Naive B cell (primary cell): ENCODE data around the gene ITGAD. TPM values are rescaled to one million over a fixed set of nuclear protein-coding genes. Genes with fewer than 3 reads are reported as not detected.

Source experiments
- ATAC-seq, 2 donors: fragments of 150-1000 bp; cut with Tn5 transposase; 2 replicates each; pipeline ENCODE4 v1.10.0; 2021; ENCODE audit warnings: low read depth in 2 of 2, mild to moderate bottlenecking in 2 of 2, moderate library complexity in 2 of 2
- DNase-seq: peaks from one replicate; pipeline ENCODE4 v3.0.0; 2022
- H3K27ac Mint-ChIP-seq, 6 donors: one replicate each; pipeline ENCODE4 v1.8.0; 2020 to 2022; ENCODE audit warnings: mild to moderate bottlenecking in 6 of 6, mixed read lengths in 6 of 6, moderate library complexity in 5 of 6, inconsistent platforms in 2 of 6
- H3K27me3 Mint-ChIP-seq, 3 donors: one replicate each; pipeline ENCODE4 v1.8.0; 2021 to 2022; ENCODE audit warnings: mixed read lengths in 3 of 3, mild to moderate bottlenecking in 1 of 3
- H3K36me3 Mint-ChIP-seq, 2 donors: one replicate each; pipeline ENCODE4 v1.8.0; 2020 to 2022; ENCODE audit warnings: mixed read lengths in 2 of 2, inconsistent platforms in 1 of 2, mild to moderate bottlenecking in 1 of 2
- H3K4me1 Mint-ChIP-seq, 3 donors: one replicate each; pipeline ENCODE4 v1.8.0; 2020 to 2022; ENCODE audit warnings: mixed read lengths in 3 of 3, inconsistent platforms in 1 of 3, mild to moderate bottlenecking in 1 of 3, moderate library complexity in 1 of 3
- H3K4me3 Mint-ChIP-seq, 8 donors: one replicate each; pipeline ENCODE4 v1.8.0; 2020 to 2022; ENCODE audit warnings: mild to moderate bottlenecking in 8 of 8, mixed read lengths in 8 of 8, moderate library complexity in 8 of 8, inconsistent platforms in 2 of 8
- H3K9me3 Mint-ChIP-seq, 7 donors: one replicate each; pipeline ENCODE4 v1.8.0; 2020 to 2022; ENCODE audit warnings: mixed read lengths in 7 of 7, mild to moderate bottlenecking in 5 of 7, inconsistent platforms in 2 of 7, moderate library complexity in 1 of 7
- polyA plus RNA-seq, 6 donors: library from polyadenylated mRNA; unstranded; fragments of 300-500 nt; fragmentation: Illumina TruSeq; gene quantifications; one replicate each; pipeline ENCODE4 v1.2.3, GENCODE V29; 2021; ENCODE audit warnings: low read depth in 6 of 6

The ITGAD gene
- polyA plus RNA-seq, 6 donors from 2014 or later = not detected

DNA sequence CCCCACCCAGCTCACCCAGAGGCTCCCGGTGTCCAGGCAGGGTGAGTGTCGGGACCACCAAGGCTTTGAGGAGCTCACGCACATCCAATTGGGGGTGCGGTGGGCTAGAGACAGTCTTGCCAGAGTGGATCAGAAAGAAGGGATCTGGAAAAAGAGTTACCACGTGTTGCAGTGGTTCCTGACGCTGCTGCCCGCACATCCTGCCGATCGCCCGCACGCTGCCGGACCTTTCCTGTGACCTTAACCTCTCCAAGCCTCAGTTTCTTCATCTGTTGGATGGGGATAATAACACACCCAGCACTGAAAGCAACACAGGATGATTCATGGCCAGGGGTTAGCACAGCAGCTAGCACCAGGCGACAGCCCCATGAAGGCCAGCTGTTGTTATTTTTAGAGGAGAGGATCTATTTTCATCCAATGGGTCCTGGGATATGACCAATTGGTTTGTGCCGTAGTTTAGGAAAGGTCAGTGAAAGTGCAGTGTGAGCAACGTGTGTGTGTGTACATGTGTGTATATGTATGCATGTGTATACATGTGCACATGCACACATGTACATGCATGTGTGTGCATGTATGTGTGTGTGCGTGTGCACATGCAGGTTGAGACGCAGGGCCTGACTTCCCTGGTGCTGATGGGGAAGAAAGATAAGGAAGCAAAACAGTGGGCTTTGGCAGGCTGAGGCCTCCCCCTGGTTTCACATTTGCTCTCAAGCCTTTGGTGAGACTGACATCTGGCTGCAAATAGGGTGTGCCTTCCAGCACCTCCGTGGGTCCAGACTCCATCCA, 35.6 kb upstream of the ITGAD start:
- no peaks in the 10 kb centered on the region for H3K9me3 Mint-ChIP-seq
- peak overlapping the region in 1 of 8 donors; percentile 44 for H3K4me3 Mint-ChIP-seq
- H3K27ac Mint-ChIP-seq = peak overlapping the region in 1 of 6 donors; percentile 22
- DNase-seq = no peak
- peaks cover 30 to 35% (median 33%) of the 10 kb centered on the region in 3 donors for H3K4me1 Mint-ChIP-seq
- no peaks in the 10 kb centered on the region for H3K27me3 Mint-ChIP-seq
- ATAC-seq = no peak
- no peaks in the 10 kb centered on the region for H3K36me3 Mint-ChIP-seq

DNA sequence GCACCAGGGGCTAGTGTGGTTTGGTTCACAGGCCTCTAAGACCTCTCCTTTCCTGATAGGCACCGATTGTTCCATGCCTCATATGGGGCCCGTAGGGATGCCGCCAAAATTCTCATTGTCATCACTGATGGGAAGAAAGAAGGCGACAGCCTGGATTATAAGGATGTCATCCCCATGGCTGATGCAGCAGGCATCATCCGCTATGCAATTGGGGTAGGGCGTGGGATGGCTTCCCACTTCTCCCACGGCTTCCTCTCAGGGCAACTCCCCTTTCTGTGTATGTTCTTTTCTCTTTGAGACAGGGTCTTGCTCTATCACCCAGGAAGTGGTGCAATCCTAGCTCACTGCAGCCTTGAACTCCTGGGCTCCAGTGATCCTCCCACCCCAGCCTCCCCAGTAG, 32.9 kb upstream of the ITGAD start:
- Mint-ChIP-seq H3K4me1 (peaks cover 9 to 10% (median 9%) of the 10 kb centered on the region in 3 donors), H3K27me3 (no peaks in the 10 kb centered on the region), H3K27ac (no peak overlapping the region), H3K36me3 (no peaks in the 10 kb centered on the region), H3K4me3 (no peak overlapping the region), H3K9me3 (no peaks in the 10 kb centered on the region)
- DNase-seq (no peak), ATAC-seq (no peak)

- no peak overlapping the region for H3K4me3 Mint-ChIP-seq
- no peaks in the 10 kb centered on the region for H3K27me3 Mint-ChIP-seq
- peak overlapping the region in 2 of 6 donors; percentile 22 to 66 for H3K27ac Mint-ChIP-seq
- no peaks in the 10 kb centered on the region for H3K9me3 Mint-ChIP-seq
- H3K36me3 Mint-ChIP-seq = no peaks in the 10 kb centered on the region
- DNase-seq = no peak
- ATAC-seq = no peak
- peaks cover 7% of the 10 kb centered on the region in 3 donors for H3K4me1 Mint-ChIP-seq
Measured at GRCh38 chr16:31361201-31362110, 31.7 kb upstream of the ITGAD start.

DNA sequence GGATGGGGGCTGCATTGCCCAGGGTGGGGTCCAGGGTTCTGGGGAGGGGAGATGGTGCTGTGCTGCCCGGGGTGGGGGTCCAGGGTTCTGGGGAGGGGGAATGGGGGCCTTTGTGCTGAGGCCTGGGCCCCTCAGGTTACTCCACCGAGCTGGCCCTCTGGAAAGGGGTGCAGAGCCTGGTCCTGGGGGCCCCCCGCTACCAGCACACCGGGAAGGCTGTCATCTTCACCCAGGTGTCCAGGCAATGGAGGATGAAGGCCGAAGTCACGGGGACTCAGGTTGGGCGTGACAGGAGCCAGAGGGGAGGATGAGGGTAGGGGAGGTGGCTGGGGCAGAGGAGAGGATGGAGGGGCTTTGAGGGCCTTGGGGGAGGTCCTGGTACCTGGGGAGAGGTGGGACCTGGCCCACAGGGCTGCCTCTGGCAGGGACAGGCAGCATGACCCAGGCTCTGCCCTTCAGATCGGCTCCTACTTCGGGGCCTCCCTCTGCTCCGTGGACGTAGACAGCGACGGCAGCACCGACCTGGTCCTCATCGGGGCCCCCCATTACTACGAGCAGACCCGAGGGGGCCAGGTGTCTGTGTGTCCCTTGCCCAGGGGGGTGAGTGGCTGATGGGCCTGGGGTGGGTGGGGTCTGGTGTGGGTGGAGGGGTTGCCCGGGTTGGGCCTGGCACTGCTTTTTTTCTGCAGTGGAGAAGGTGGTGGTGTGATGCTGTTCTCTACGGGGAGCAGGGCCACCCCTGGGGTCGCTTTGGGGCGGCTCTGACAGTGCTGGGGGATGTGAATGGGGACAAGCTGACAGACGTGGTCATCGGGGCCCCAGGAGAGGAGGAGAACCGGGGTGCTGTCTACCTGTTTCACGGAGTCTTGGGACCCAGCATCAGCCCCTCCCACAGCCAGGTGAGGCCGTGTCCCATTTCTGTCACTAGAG, 30.4 kb upstream of the ITGAD start:
- no peak for ATAC-seq
- peak overlapping the region in 1 of 6 donors; percentile 69 for H3K27ac Mint-ChIP-seq
- H3K4me1 Mint-ChIP-seq = peaks cover 5 to 8% (median 6%) of the 10 kb centered on the region in 3 donors
- no peaks in the 10 kb centered on the region for H3K9me3 Mint-ChIP-seq
- H3K36me3 Mint-ChIP-seq = no peaks in the 10 kb centered on the region
- no peak overlapping the region for H3K4me3 Mint-ChIP-seq
- no peaks in the 10 kb centered on the region for H3K27me3 Mint-ChIP-seq
- no peak for DNase-seq

DNA sequence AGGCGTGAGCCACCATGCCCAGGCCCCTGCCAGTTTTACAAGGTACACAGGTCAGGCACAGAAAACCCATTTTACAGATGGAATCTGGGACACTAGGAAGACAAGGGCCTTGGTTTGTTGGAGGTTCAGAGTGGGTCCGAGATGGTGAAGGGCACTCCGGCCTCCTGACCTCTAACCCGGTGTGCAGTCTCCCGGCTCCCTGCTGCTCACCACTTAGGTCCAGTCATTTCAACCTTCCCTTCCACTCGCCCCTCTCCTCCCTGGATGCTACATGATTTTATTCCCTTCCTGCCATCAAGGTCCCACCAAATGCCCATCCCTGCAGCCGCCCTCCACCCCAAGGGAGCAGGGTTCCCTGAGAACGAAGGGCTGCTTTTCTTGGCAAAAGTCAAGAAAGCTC, 29.4 kb upstream of the ITGAD start:
- DNase-seq = no peak
- Mint-ChIP-seq H3K9me3 (no peaks in the 10 kb centered on the region), H3K4me3 (peak overlapping the region in 1 of 8 donors; percentile 22), H3K4me1 (peaks cover 4 to 9% (median 5%) of the 10 kb centered on the region in 3 donors), H3K36me3 (no peaks in the 10 kb centered on the region), H3K27ac (peak overlapping the region in 1 of 6 donors; percentile 69), H3K27me3 (no peaks in the 10 kb centered on the region)
- ATAC-seq = no peak

GRCh38 chr16:31364421-31364820, 28.7 kb upstream of the ITGAD start:
- H3K27me3 Mint-ChIP-seq = no peaks in the 10 kb centered on the region
- no peak overlapping the region for H3K27ac Mint-ChIP-seq
- no peaks in the 10 kb centered on the region for H3K36me3 Mint-ChIP-seq
- DNase-seq (no peak), ATAC-seq (no peak)
- H3K4me1 Mint-ChIP-seq = peaks cover 4 to 9% (median 5%) of the 10 kb centered on the region in 3 donors
- H3K9me3 Mint-ChIP-seq = no peaks in the 10 kb centered on the region
- no peak overlapping the region for H3K4me3 Mint-ChIP-seq

DNA sequence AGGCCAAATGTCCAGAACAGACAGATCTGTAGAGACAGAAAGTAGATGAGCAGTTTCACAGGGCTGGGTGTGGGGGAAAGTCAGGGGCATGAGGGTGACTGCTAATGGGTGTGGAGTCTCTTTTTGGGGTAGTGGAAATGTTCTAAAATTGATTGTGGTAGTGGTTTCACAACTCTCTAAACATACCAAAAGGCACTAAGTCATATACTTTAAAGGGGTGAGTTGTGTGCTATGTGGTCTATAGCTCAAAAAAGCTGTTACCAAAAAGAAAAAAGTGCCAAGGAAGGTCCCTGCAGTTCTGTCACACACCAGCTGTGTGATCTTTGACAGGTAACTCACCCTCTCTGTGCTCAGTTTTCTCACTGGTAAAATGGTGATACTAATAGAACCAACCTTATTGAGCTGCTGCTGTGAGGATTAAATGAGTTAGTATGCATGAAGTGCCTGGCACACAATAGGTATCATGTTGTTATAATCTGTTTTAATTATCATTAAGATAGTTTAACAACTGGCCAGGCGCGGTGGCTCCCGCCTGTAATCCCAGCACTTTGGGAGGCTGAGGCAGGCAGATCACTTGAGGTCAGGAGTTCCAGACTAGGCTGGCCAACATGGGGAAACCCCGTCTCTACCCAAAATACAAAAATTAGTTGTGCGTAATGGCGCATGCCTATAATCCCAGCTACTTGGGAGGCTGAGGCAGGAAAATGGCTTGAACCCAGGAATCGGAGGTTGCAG, 27.8 kb upstream of the ITGAD start:
- Mint-ChIP-seq H3K27me3 (peaks cover 0 to 3% (median 0%) of the 10 kb centered on the region in 3 donors), H3K9me3 (no peaks in the 10 kb centered on the region), H3K27ac (peak overlapping the region in 3 of 6 donors; percentile 7 to 67 (median 29)), H3K4me1 (peaks cover 4 to 9% (median 5%) of the 10 kb centered on the region in 3 donors), H3K36me3 (no peaks in the 10 kb centered on the region), H3K4me3 (peak overlapping the region in 1 of 8 donors; percentile 13)
- ATAC-seq = no peak
- no peak for DNase-seq

DNA sequence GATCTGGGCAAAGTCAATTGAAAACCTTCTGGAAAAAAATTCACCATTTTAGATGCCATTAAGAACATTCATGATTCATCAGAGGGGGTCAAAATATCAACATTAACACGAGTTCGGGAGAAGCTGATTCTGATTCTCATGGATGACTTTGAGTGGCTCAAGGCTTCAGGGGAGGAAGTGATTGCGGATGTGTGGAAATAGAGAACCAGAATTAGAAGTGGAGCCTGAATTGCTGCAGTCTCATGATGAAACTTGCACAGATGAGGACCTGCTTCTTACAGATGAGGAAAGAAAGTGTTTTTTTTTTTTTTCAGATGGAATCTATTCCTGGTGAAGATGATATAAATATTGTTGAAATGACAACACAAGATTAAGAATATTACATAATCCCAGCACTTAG, 25.3 kb upstream of the ITGAD start:
- DNase-seq (no peak), ATAC-seq (no peak)
- H3K27me3 Mint-ChIP-seq = peaks cover 4 to 10% (median 8%) of the 10 kb centered on the region in 3 donors
- H3K27ac Mint-ChIP-seq = peak overlapping the region in 1 of 6 donors; percentile 23
- H3K36me3 Mint-ChIP-seq = no peaks in the 10 kb centered on the region
- H3K4me1 Mint-ChIP-seq = peaks cover 4 to 9% (median 5%) of the 10 kb centered on the region in 3 donors
- no peak overlapping the region for H3K4me3 Mint-ChIP-seq
- peaks cover 0 to under 1% (median 0%) of the 10 kb centered on the region in 7 donors for H3K9me3 Mint-ChIP-seq

GRCh38 chr16:31371008-31371407, 22.1 kb upstream of the ITGAD start:
- no peak for ATAC-seq

GRCh38 chr16:31371619-31372484, 21.3 kb upstream of the ITGAD start:
- ATAC-seq = no peak
- DNase-seq = no peak
- Mint-ChIP-seq H3K36me3 (no peaks in the 10 kb centered on the region), H3K4me1 (peaks cover 4 to 9% (median 5%) of the 10 kb centered on the region in 3 donors), H3K27me3 (peaks cover 8 to 25% (median 19%) of the 10 kb centered on the region in 3 donors), H3K27ac (no peak overlapping the region), H3K4me3 (peak overlapping the region in 1 of 8 donors; percentile 66), H3K9me3 (peaks cover 0 to 16% (median 6%) of the 10 kb centered on the region in 7 donors)

More at GRCh38 chr16:31371008-31371407, 22.1 kb upstream of the ITGAD start:
- peaks cover 4 to 9% (median 5%) of the 10 kb centered on the region in 3 donors for H3K4me1 Mint-ChIP-seq
- H3K27me3 Mint-ChIP-seq = peaks cover 8 to 25% (median 19%) of the 10 kb centered on the region in 3 donors
- H3K36me3 Mint-ChIP-seq = no peaks in the 10 kb centered on the region
- H3K9me3 Mint-ChIP-seq = peaks cover 0 to 15% (median 6%) of the 10 kb centered on the region in 7 donors
- no peak overlapping the region for H3K4me3 Mint-ChIP-seq
- no peak for DNase-seq
- H3K27ac Mint-ChIP-seq = no peak overlapping the region

GRCh38 chr16:31373235-31373634, 19.9 kb upstream of the ITGAD start:
- Mint-ChIP-seq H3K9me3 (peaks cover 0 to 16% (median 6%) of the 10 kb centered on the region in 7 donors), H3K27ac (no peak overlapping the region), H3K4me1 (peaks cover 0 to 5% (median 0%) of the 10 kb centered on the region in 3 donors), H3K27me3 (peaks cover 8 to 25% (median 19%) of the 10 kb centered on the region in 3 donors), H3K4me3 (no peak overlapping the region), H3K36me3 (no peaks in the 10 kb centered on the region)
- ATAC-seq (no peak), DNase-seq (no peak)
